Sigmoid colon (tissue), 7 donors: ENCODE measurements around the gene AGL. TPM values are rescaled to one million over a fixed set of nuclear protein-coding genes. Genes with fewer than 3 reads are reported as not detected.
"Not testable (repeated sequence)": the region's sequence is repeated elsewhere in the genome, so short reads cannot be mapped to it uniquely, and the experiment has no call there.

Source experiments
- DNase-seq: peaks from one replicate; pipeline ENCODE4 v3.0.0-alpha.2; 2019
- H3K27ac ChIP-seq, 4 donors: fragments of 200-600 bp; sonication (generic); one replicate each; pipeline ENCODE4 v1.5.1; 2016 to 2019; ENCODE audit warnings: mild to moderate bottlenecking in 1 of 4
- H3K27me3 ChIP-seq, 3 donors: fragments of 200-600 bp; sonication (generic); one replicate each; pipeline ENCODE4 v1.5.1; 2019; ENCODE audit warnings: mild to moderate bottlenecking in 1 of 3
- H3K36me3 ChIP-seq, 4 donors: fragments of 200-600 bp; sonication (generic); one replicate each; pipeline ENCODE4 v1.5.1; 2016 to 2019
- H3K4me1 ChIP-seq, 4 donors: fragments of 200-600 bp; sonication (generic); one replicate each; pipeline ENCODE4 v1.5.1; 2017 to 2019
- H3K4me3 ChIP-seq, 4 donors: fragments of 200-600 bp; sonication (generic); one replicate each; pipeline ENCODE4 v1.5.1; 2017 to 2019; ENCODE audit warnings: mild to moderate bottlenecking in 2 of 4, moderate library complexity in 1 of 4
- H3K9me3 ChIP-seq, 4 donors: fragments of 200-600 bp in 3 of 4; sonication (generic) in 3 of 4; one replicate each; pipeline versions ENCODE4 v1.5.1 to v1.6.1; 2013 to 2019
- CTCF ChIP-seq, 4 experiments: fragments of 450-650 bp in 3 of 4; fragments of 200-600 bp in 1 of 4; IDR thresholded peaks; one replicate each; pipeline ENCODE4 v1.5.1; 2016 to 2019; ENCODE audit warnings: antibody characterized with exemption in 4 of 4, mild to moderate bottlenecking in 3 of 4, moderate library complexity in 2 of 4
- EP300 ChIP-seq, 4 donors: sonication (generic); formaldehyde crosslinking; IDR thresholded peaks; one replicate each; pipeline ENCODE4 v1.6.1; 2017; ENCODE audit warnings: antibody characterized with exemption in 4 of 4
- POLR2A ChIP-seq, 2 donors: fragments of 450-650 bp; IDR thresholded peaks; one replicate each; pipeline ENCODE4 v1.6.1; 2016; ENCODE audit warnings: antibody characterized with exemption in 2 of 2, mild to moderate bottlenecking in 2 of 2, moderate library complexity in 2 of 2
- POLR2AphosphoS5 ChIP-seq, 4 donors: sonication (generic); formaldehyde crosslinking; IDR thresholded peaks; one replicate each; pipeline ENCODE4 v1.6.1; 2017; ENCODE audit warnings: antibody characterized with exemption in 4 of 4
- WGBS, 2 donors: extraction: QIAGEN DNeasy Blood & Tissue Kit; methylation state at CpG; one replicate each; pipeline ENCODE4 v1.1.7; 2013; 5-methylcytosine and 5-hydroxymethylcytosine counted together
- intact Hi-C: fragments of 100-400 bp; cut with DNase I; formaldehyde crosslinking; loops from one replicate; pipeline ENCODE4 v1.15.1; 2023
- polyA plus RNA-seq, 3 donors: library from polyadenylated mRNA; stranded (reverse); fragments of 200-250 nt; gene quantifications; one replicate each; pipeline ENCODE4 v1.2.3, GENCODE V29; 2013
- small RNA-seq, 3 donors: library from RNA; depleted of rRNA; stranded (forward); fragments of <200 nt; gene quantifications; one replicate each; pipeline ENCODE3, GENCODE V24; 2016
- total RNA-seq, 4 donors: library from RNA; depleted of rRNA; stranded (reverse); fragments of >200 nt; gene quantifications; one replicate each; pipeline ENCODE4 v1.1.0, GENCODE V29; 2016
- donor health status: healthy with polysubstance abuse.
- donor health status: Bipolar disorder and iron deficiency.
- donor health status: healthy.

The AGL gene
- total and polyA plus RNA-seq, 7 donors: 5.4 to 34.3 (median 28.3) TPM

- TF ChIP-seq POLR2AphosphoS5 (IDR thresholded peaks at IDR 0.05) (peak in 3 of 4 donors; percentile 19 to 50 (median 46)), CTCF (IDR thresholded peaks at IDR 0.05) (no peak), POLR2A (IDR thresholded peaks at IDR 0.05) (peak; percentile 21 to 56)
- peaks cover 0 to 26% (median 10%) of the 10 kb centered on the region in 4 donors for H3K4me1 ChIP-seq
- intact Hi-C loops: loop anchor here (2.0 kb wide), 1 partner anchor 277 kb away; no protein-coding TSS in a partner anchor
- H3K4me3 ChIP-seq: peak within 1 kb of the TSS; percentile 70 to 92 (median 88)
- peak; percentile 86 for DNase-seq
- H3K36me3 ChIP-seq: peaks cover 0 to 4% (median 0%) of the 10 kb centered on the region in 4 donors
- no peaks in the 10 kb centered on the region for H3K27me3 ChIP-seq
- WGBS, 2 donors: 0% methylated on average over 74 of the region's 74 CpGs
- no peaks in the 10 kb centered on the region for H3K9me3 ChIP-seq
- H3K27ac ChIP-seq: peak within 1 kb of the TSS; percentile 72 to 79 (median 76)
Measured at GRCh38 chr1:99969729-99970621, 119.8 kb downstream of the AGL start, which contains the start of gene SLC35A3. SLC35A3 (plus strand) TSS chr1:99969996; CDS start chr1:99993555, 23,559 bp downstream.

GRCh38 chr1:99970713-99971255, 120.6 kb downstream of the AGL start:
- Histone ChIP-seq H3K4me1 (peaks cover 0 to 26% (median 10%) of the 10 kb centered on the region in 4 donors), H3K9me3 (no peaks in the 10 kb centered on the region), H3K27me3 (no peaks in the 10 kb centered on the region), H3K36me3 (peaks cover 0 to 12% (median 0%) of the 10 kb centered on the region in 4 donors), H3K4me3 (peak overlapping the region; percentile 70 to 92 (median 88)), H3K27ac (peak overlapping the region; percentile 72 to 79 (median 76))
- intact Hi-C loops: no loop called here
- no peak for TF ChIP-seq POLR2AphosphoS5 (IDR thresholded peaks at IDR 0.05)
- TF ChIP-seq EP300 (IDR thresholded peaks at IDR 0.05): no peak
- TF ChIP-seq POLR2A (IDR thresholded peaks at IDR 0.05): no peak
- TF ChIP-seq CTCF (IDR thresholded peaks at IDR 0.05): no peak
- 12 to 47% methylated on average over 7 of the region's 7 CpGs for WGBS, 2 donors
- DNase-seq: no peak

- peaks cover 0 to 26% (median 10%) of the 10 kb centered on the region in 4 donors for H3K4me1 ChIP-seq
- H3K27me3 ChIP-seq, DNase-seq, intact Hi-C loops, H3K9me3 ChIP-seq, H3K27ac ChIP-seq, H3K4me3 ChIP-seq: not testable (repeated sequence)
- H3K36me3 ChIP-seq: peaks cover 0 to 20% (median 0%) of the 10 kb centered on the region in 4 donors
- 70 to 89% methylated on average over 7 of the region's 7 CpGs for WGBS, 2 donors
Measured at GRCh38 chr1:99972066-99972465, 121.9 kb downstream of the AGL start.

Small RNA genes within 50 kb of the gene (small RNA-seq; reads per million reads assigned to genes)
- 0 reads per million in 3 donors for gene AC096949.1

Other genes with a start within 250 kb of the AGL start
- 10 to 100 TPM in 3 of 4 donors, 1 to 10 TPM in 1; 8.1 to 20.2 (median 11.6) TPM for gene PALMD, start 204.2 kb upstream of the AGL start, total RNA-seq
- 1 to 10 TPM in 2 of 3 donors, under 1 TPM in 1; 0.92 to 5.2 (median 1.2) TPM for gene PALMD, start 204.2 kb upstream of the AGL start, polyA plus RNA-seq
- 1 to 10 TPM; 1.6 to 5.6 (median 4.0) TPM for gene FRRS1, start 83.7 kb upstream of the AGL start, total RNA-seq
- 1 to 10 TPM; 1.6 to 3.6 (median 1.8) TPM for gene FRRS1, start 83.7 kb upstream of the AGL start, polyA plus RNA-seq
- gene SLC35A3, start 119.6 kb downstream of the AGL start, total RNA-seq: 10 to 100 TPM; 20.2 to 23.9 (median 22.1) TPM
- 10 to 100 TPM; 24.3 to 40.6 (median 24.6) TPM for gene SLC35A3, start 119.6 kb downstream of the AGL start, polyA plus RNA-seq